ENCODE data around the gene HSFX2.

DNA sequence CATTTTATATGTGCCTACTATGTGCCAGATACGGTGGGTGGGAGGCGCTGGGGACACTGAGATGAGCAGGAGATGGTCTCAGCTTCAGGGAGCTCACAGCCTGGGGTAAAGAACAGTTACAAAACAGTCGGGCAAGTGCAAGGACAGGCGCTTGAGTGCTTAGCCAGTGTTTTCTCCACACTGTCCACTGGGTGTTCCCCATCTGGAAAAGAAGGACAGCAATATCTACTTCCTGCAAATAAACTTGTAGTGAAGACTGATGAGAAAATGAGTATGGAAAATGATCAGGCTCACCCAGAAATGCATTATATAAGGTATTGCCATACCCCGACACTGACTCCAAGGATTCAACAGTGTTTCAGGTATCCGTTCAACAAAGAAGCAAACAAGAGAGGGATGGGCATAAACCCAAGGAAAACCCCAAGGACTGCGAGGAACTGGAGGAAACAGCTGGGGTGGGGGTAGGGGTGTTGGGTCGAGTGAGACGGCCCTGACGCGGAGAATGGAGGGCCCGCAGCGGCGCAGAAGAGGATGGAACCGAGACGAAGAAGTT is 35.6 kb upstream of the HSFX2 start:
- TF ChIP-seq POLR2A (IDR thresholded peaks at IDR 0.05) (no peak), EP300 (IDR thresholded peaks at IDR 0.05) (no peak), POLR2AphosphoS5 (IDR thresholded peaks at IDR 0.05) (no peak)
- TF ChIP-seq, protein P1, sequence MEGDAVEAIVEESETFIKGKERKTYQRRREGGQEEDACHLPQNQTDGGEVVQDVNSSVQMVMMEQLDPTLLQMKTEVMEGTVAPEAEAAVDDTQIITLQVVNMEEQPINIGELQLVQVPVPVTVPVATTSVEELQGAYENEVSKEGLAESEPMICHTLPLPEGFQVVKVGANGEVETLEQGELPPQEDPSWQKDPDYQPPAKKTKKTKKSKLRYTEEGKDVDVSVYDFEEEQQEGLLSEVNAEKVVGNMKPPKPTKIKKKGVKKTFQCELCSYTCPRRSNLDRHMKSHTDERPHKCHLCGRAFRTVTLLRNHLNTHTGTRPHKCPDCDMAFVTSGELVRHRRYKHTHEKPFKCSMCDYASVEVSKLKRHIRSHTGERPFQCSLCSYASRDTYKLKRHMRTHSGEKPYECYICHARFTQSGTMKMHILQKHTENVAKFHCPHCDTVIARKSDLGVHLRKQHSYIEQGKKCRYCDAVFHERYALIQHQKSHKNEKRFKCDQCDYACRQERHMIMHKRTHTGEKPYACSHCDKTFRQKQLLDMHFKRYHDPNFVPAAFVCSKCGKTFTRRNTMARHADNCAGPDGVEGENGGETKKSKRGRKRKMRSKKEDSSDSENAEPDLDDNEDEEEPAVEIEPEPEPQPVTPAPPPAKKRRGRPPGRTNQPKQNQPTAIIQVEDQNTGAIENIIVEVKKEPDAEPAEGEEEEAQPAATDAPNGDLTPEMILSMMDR (IDR thresholded peaks at IDR 0.05): no peak

Data from suprapubic skin (tissue), 4 donors.